ENCODE data around the gene FNDC3B. TPM values are rescaled to one million over a fixed set of nuclear protein-coding genes. Genes with fewer than 3 reads are reported as not detected.
A peak's percentile ranks its signal among the peaks of the same experiment; 100 is the strongest.

FNDC3B gene
- total and polyA plus RNA-seq, 12 donors: 9.7 to 118 (median 85.0) TPM

DNA sequence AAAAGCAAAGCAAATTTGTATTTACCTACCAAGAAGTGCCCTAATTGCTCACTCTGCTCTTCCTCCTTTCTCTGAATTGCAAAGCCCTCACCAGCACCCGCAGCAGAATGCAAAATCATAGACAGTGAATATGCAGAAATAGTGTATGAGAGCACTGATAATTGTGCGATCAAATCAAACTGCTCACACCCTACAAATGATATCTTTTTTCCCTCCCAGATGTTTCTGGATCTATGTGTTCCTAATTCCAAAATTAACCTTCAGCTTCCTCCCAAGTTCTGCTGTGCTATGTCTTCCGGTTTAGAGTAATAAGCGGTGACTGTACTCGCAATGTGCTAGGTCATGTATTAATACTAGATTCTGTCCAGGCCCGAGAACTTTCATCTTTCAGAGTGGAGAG lies 405.4 kb downstream of the FNDC3B start:
- no peak for DNase-seq
- no peak overlapping the region for H3K4me3 ChIP-seq
- 68% methylated on average over 6 of the region's 6 CpGs for WGBS, 2 donors
- H3K9me3 ChIP-seq: no peaks in the 10 kb centered on the region
- ATAC-seq: peak in 1 of 8 donors; percentile 37
- no peaks in the 10 kb centered on the region for H3K36me3 ChIP-seq
- H3K4me1 ChIP-seq: peaks cover 0 to 22% (median 4%) of the 10 kb centered on the region in 9 donors
- no peak overlapping the region for H3K27ac ChIP-seq
- TF ChIP-seq CTCF (IDR thresholded peaks at IDR 0.05): no peak
- peaks cover 13 to 81% (median 65%) of the 10 kb centered on the region in 7 donors for H3K27me3 ChIP-seq
- intact Hi-C loops (cut with DNase I): no loop called here

GRCh38 chr3:172446198-172446597 lies 406.8 kb downstream of the FNDC3B start:
- no peaks in the 10 kb centered on the region for H3K36me3 ChIP-seq
- intact Hi-C loops (cut with DNase I): no loop called here
- no peak for TF ChIP-seq CTCF (IDR thresholded peaks at IDR 0.05)
- no peak overlapping the region for H3K27ac ChIP-seq
- no peaks in the 10 kb centered on the region for H3K9me3 ChIP-seq
- peaks cover 14 to 94% (median 68%) of the 10 kb centered on the region in 7 donors for H3K27me3 ChIP-seq
- DNase-seq (no peak), ATAC-seq (no peak)
- H3K4me3 ChIP-seq: no peak overlapping the region
- H3K4me1 ChIP-seq: peaks cover 0 to 23% (median 4%) of the 10 kb centered on the region in 9 donors
- WGBS, 2 donors: 83% methylated on average over 3 of the region's 3 CpGs

GRCh38 chr3:172447611-172448579 lies 408.5 kb downstream of the FNDC3B start, which contains the start of gene GHSR:
Gene GHSR (minus strand): TSS chr3:172448456. CDS start chr3:172448413, 43 bp downstream.
- 7 to 8% methylated on average over 74 to 76 of the region's 76 CpGs for WGBS, 2 donors
- no peak for DNase-seq
- Histone ChIP-seq H3K9me3 (no peaks in the 10 kb centered on the region), H3K4me1 (peaks cover 0 to 23% (median 4%) of the 10 kb centered on the region in 9 donors), H3K27me3 (peaks cover 14 to 98% (median 68%) of the 10 kb centered on the region in 7 donors), H3K27ac (no peak within 1 kb of the TSS), H3K36me3 (no peaks in the 10 kb centered on the region), H3K4me3 (peak within 1 kb of the TSS in 1 of 10 donors; percentile 3)
- TF ChIP-seq CTCF (IDR thresholded peaks at IDR 0.05): no peak
- intact Hi-C loops (cut with DNase I): no loop called here
- no peak for ATAC-seq

- Histone ChIP-seq H3K9me3 (no peaks in the 10 kb centered on the region), H3K4me1 (peaks cover 0 to 23% (median 4%) of the 10 kb centered on the region in 9 donors), H3K27me3 (peaks cover 14 to 99% (median 62%) of the 10 kb centered on the region in 7 donors), H3K4me3 (no peak overlapping the region), H3K36me3 (no peaks in the 10 kb centered on the region), H3K27ac (no peak overlapping the region)
- DNase-seq (no peak), ATAC-seq (no peak)
- intact Hi-C loops (cut with DNase I): no loop called here
- no peak for TF ChIP-seq CTCF (IDR thresholded peaks at IDR 0.05)
- 5 to 7% methylated on average over 43 of the region's 43 CpGs for WGBS, 2 donors
Observed at GRCh38 chr3:172448661-172449465, 409.5 kb downstream of the FNDC3B start.

Measured in heart right ventricle (tissue), 16 donors.